ENCODE results near the gene DAB1. TPM values are rescaled to one million over a fixed set of nuclear protein-coding genes. Genes with fewer than 3 reads are reported as not detected.
A peak's percentile ranks its signal among the peaks of the same experiment; 100 is the strongest.

The DAB1 gene
- 5.9 and 14.6 TPM in 2 replicates for total RNA-seq (ENCODE audit: low replicate concordance)

DNA sequence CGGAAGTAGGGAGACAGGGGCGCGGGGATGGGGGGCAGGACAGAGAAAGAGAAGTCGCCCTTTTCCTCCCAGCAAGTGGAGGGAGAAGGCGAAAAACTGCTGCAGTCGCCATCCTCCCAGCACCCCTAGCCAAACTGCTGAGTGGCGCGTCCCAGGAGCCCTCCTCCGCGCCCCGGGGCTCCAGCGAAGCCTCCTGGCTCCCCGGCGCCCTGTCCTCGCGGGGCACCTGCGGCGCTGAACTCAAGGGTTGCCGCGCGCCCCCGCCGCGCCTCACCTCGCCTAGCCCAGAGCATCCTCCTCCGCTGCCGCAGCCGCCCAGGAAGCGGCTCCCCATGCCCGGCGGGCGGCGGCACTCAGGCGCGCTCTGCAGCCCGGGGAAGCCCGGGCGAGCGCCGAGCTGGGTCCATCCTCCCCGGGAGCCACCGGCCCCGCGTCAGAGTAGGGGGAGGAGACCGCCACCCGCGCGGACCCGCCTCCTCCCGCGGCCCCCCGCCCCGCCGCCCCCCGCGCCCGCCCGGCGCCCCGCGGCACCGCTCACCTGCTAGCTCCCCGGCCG, at the start of gene DAB1:
DAB1 (minus strand) TSS at position 405 of the 556 bp plus-strand sequence. CDS start 133,030 bp downstream, outside the sequence.
- H4K20me1 ChIP-seq (ENCODE audit: low read depth), result no peaks in the 10 kb centered on the region
- H3K4me2 ChIP-seq, result peak within 1 kb of the TSS; percentile 98
- no peaks in the 10 kb centered on the region for H3K9me3 ChIP-seq (ENCODE audit: low read depth)
- peaks cover 17% of the 10 kb centered on the region for H3K27me3 Mint-ChIP-seq (ENCODE audit: insufficient read depth, low read depth)
- no peaks in the 10 kb centered on the region for H3K9me3 Mint-ChIP-seq
- H3F3A ChIP-seq (ENCODE audit: low read depth), result peaks cover 22% of the 10 kb centered on the region
- H3K36me3 ChIP-seq, result no peaks in the 10 kb centered on the region
- H3K79me2 ChIP-seq (ENCODE audit: low read depth), result no peaks in the 10 kb centered on the region
- DNase-seq (ENCODE audit: low spot score), result peak; percentile 58
- H3K27ac ChIP-seq, result no peak within 1 kb of the TSS
- peaks cover 7% of the 10 kb centered on the region for H3K4me1 ChIP-seq
- H3K27me3 ChIP-seq, result peaks cover 72% of the 10 kb centered on the region
- peak within 1 kb of the TSS; percentile 76 for H3K4me3 ChIP-seq
- peak within 1 kb of the TSS; percentile 99 for H3K4me3 Mint-ChIP-seq
- no peak for TF ChIP-seq EZH2 (IDR thresholded peaks at IDR 0.05)
- no peak for TF ChIP-seq EZH2phosphoT487 (IDR thresholded peaks at IDR 0.05)
- TF ChIP-seq, protein P1, sequence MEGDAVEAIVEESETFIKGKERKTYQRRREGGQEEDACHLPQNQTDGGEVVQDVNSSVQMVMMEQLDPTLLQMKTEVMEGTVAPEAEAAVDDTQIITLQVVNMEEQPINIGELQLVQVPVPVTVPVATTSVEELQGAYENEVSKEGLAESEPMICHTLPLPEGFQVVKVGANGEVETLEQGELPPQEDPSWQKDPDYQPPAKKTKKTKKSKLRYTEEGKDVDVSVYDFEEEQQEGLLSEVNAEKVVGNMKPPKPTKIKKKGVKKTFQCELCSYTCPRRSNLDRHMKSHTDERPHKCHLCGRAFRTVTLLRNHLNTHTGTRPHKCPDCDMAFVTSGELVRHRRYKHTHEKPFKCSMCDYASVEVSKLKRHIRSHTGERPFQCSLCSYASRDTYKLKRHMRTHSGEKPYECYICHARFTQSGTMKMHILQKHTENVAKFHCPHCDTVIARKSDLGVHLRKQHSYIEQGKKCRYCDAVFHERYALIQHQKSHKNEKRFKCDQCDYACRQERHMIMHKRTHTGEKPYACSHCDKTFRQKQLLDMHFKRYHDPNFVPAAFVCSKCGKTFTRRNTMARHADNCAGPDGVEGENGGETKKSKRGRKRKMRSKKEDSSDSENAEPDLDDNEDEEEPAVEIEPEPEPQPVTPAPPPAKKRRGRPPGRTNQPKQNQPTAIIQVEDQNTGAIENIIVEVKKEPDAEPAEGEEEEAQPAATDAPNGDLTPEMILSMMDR (IDR thresholded peaks at IDR 0.05), result no peak
- peaks cover 19% of the 10 kb centered on the region for H3K4me1 Mint-ChIP-seq
- H2AFZ ChIP-seq (replicated peaks), result peak within 1 kb of the TSS; percentile 96
- no peaks in the 10 kb centered on the region for H3K36me3 Mint-ChIP-seq
- no peak within 1 kb of the TSS for H3K9ac ChIP-seq
- H3K27ac Mint-ChIP-seq, result peak within 1 kb of the TSS; percentile 85

DNA sequence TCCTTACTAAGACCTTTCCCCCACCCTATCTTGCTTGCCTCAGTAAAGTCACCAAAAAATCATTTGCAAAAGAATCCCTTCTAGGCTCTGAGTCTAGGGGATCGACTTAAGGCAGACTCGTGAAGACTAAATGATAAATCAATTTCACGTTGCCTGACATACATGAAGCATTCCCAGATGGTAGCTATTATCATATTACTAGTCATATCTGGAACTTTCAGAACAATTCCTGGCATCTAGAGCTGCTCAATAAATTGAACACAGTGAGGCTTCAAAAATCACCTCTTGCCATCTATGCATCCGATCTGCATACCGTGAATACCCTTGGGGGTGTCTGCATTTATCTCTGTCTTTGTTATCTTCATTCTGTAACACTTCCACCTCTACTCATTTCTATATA, 49.6 kb upstream of the DAB1 start:
- H3K4me1 Mint-ChIP-seq, result peaks cover 2% of the 10 kb centered on the region
- TF ChIP-seq EZH2 (IDR thresholded peaks at IDR 0.05), result no peak
- TF ChIP-seq EZH2phosphoT487 (IDR thresholded peaks at IDR 0.05), result no peak
- TF ChIP-seq, protein P1 (IDR thresholded peaks at IDR 0.05), result no peak
- no peaks in the 10 kb centered on the region for H3K4me1 ChIP-seq

DNA sequence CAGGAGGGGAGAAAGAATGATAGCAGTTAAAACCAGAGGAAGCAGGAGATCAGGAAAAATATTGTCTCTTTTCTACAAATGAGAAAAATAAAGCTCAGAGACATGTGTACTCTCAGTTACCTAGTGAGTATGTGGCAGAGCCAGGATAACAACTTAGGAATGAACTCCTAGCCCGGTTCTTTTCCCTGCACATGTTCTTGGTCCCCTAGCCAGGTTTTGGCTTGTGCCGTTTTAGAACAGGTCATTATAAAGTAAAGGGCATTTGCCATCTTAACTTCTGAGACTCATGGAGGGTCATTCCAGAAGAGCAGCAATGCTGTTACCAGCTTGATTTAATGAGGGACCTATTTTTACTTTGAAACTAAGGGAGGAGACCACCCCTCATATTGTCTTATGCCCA, 48.1 kb upstream of the DAB1 start:
- Mint-ChIP-seq H3K27me3 (ENCODE audit: insufficient read depth, low read depth) (peaks cover 2% of the 10 kb centered on the region), H3K9me3 (peaks cover 4% of the 10 kb centered on the region), H3K36me3 (no peaks in the 10 kb centered on the region), H3K4me3 (no peak overlapping the region), H3K4me1 (peaks cover 2% of the 10 kb centered on the region), H3K27ac (no peak overlapping the region)
- TF ChIP-seq, protein P1 (IDR thresholded peaks at IDR 0.05), result no peak
- TF ChIP-seq EZH2 (IDR thresholded peaks at IDR 0.05) (no peak), EZH2phosphoT487 (IDR thresholded peaks at IDR 0.05) (no peak)
- no peak for DNase-seq (ENCODE audit: low spot score)
- Histone ChIP-seq H3K4me1 (no peaks in the 10 kb centered on the region), H3K27ac (no peak overlapping the region), H3K4me3 (no peak overlapping the region), H3K36me3 (no peaks in the 10 kb centered on the region), H3K27me3 (no peaks in the 10 kb centered on the region), H3K4me2 (no peak overlapping the region), H3F3A (ENCODE audit: low read depth) (no peaks in the 10 kb centered on the region), H3K79me2 (ENCODE audit: low read depth) (no peaks in the 10 kb centered on the region), H3K9me3 (ENCODE audit: low read depth) (no peaks in the 10 kb centered on the region), H2AFZ (replicated peaks) (no peak overlapping the region), H3K9ac (no peak overlapping the region), H4K20me1 (ENCODE audit: low read depth) (no peaks in the 10 kb centered on the region)

More for the DNA sequence above, 49.6 kb upstream of the DAB1 start:
- Mint-ChIP-seq H3K9me3 (peaks cover 4% of the 10 kb centered on the region), H3K27ac (no peak overlapping the region), H3K27me3 (ENCODE audit: insufficient read depth, low read depth) (peaks cover 2% of the 10 kb centered on the region), H3K4me3 (no peak overlapping the region), H3K36me3 (no peaks in the 10 kb centered on the region)
- H3K27ac ChIP-seq, result no peak overlapping the region
- DNase-seq (ENCODE audit: low spot score), result no peak
- H3K79me2 ChIP-seq (ENCODE audit: low read depth), result no peaks in the 10 kb centered on the region
- H3F3A ChIP-seq (ENCODE audit: low read depth), result no peaks in the 10 kb centered on the region
- no peak overlapping the region for H3K9ac ChIP-seq
- no peaks in the 10 kb centered on the region for H3K27me3 ChIP-seq
- H3K4me2 ChIP-seq, result no peak overlapping the region
- no peak overlapping the region for H3K4me3 ChIP-seq
- no peaks in the 10 kb centered on the region for H4K20me1 ChIP-seq (ENCODE audit: low read depth)
- no peaks in the 10 kb centered on the region for H3K9me3 ChIP-seq (ENCODE audit: low read depth)
- no peaks in the 10 kb centered on the region for H3K36me3 ChIP-seq
- H2AFZ ChIP-seq (replicated peaks), result no peak overlapping the region

Measured in neural progenitor cell (in vitro differentiated cells).